Measurements from ENCODE around the gene GLI2.

The GLI2 gene

DNA sequence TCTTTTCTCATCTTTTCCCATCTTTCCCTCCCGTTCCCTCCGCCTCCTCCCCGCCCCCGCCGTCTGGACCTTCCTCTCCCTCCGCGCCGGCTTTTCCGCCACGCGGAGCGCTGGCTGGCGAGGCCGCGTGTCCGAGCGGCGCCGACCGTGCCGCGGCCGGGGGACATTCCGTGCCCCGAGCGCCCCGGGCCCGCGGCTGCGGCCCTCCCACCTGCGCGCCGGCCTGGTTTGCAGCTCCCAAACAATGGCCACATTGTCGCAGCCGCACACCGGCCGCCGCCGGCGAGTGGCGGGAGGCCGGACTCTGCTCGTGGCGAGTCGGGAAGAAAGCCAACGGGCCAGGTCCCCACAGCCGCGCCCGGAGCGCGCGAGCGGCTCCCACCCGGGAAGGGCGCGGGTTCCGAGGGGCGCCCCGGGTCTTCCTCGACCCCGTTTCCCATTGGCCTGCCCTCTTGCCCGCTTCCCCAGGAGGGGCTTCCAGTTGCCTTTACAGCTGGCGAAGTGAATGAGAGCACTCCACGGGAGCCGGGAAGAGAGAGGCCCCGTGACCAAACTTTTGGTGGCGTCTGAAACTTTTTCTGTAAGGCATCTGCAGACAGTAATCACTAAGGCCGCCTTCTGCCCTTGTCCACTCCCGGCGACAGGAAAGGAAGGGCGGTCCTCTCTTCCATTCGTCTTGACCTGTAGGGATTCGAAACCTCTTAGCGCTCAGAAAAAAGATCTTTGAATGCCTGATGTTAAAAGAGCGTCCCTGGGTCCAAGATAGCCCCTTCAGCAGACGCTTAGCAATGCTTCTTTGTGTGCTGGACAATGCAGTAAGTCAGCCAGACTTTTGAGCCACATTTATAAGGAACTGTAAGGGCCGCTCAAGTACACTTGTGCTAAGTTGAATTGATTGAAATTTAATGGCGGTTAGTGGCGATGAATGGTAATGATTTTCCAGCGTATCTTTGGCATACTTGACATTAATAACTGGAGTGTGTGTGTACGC, 6.2 kb downstream of the GLI2 start:
- TF ChIP-seq, protein P1, sequence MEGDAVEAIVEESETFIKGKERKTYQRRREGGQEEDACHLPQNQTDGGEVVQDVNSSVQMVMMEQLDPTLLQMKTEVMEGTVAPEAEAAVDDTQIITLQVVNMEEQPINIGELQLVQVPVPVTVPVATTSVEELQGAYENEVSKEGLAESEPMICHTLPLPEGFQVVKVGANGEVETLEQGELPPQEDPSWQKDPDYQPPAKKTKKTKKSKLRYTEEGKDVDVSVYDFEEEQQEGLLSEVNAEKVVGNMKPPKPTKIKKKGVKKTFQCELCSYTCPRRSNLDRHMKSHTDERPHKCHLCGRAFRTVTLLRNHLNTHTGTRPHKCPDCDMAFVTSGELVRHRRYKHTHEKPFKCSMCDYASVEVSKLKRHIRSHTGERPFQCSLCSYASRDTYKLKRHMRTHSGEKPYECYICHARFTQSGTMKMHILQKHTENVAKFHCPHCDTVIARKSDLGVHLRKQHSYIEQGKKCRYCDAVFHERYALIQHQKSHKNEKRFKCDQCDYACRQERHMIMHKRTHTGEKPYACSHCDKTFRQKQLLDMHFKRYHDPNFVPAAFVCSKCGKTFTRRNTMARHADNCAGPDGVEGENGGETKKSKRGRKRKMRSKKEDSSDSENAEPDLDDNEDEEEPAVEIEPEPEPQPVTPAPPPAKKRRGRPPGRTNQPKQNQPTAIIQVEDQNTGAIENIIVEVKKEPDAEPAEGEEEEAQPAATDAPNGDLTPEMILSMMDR (conservative IDR thresholded peaks at IDR 0.05; ENCODE audit: low read length) = no peak
- DNase-seq (ENCODE audit: low read depth) = no peak
- peak overlapping the region; percentile 42 for H3K4me3 ChIP-seq (ENCODE audit: low read length)

DNA sequence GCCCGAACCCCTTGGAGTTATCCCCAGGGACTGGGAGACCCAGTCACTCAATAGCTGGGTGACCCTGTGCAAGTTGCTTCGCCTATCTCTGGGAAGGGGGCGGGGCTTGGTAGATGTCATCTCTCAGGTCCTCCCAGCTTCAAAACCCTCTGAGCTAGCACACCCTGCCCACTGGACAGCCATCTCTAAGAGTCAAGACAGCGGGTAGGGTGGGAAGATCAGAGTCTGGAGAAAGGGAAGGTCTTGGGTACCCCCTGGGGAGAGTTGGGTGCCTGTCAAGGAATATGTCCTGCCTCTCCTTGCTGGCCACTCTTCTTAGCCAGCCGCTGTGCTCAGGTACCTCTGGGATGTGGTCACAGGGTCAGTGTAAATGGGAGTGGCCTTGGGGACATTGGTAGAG, 8.0 kb downstream of the GLI2 start:
- TF ChIP-seq, protein P1 (conservative IDR thresholded peaks at IDR 0.05; ENCODE audit: low read length) = no peak
- H3K4me3 ChIP-seq (ENCODE audit: low read length) = no peak overlapping the region
- DNase-seq (ENCODE audit: low read depth) = no peak

DNA sequence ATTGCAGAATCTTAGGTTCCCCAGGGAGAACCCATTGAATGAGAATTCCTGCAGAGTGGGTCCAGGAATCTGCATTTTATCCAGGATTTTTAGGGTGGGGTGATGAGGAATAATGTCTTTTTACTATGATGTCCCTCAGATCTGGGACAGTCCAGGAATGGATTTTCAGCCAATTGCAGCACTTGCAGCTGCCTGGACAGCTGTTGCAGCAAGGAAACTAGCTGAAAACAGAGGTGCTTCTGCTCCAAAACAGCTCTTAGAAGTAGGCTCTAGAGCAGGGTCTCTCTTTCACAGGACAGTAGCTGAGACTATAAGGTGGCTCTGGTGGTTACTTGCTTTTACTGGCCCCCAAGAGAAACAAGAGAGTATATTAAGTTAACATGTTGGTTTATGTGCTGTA, 9.1 kb downstream of the GLI2 start:
- TF ChIP-seq, protein P1 (conservative IDR thresholded peaks at IDR 0.05; ENCODE audit: low read length) = no peak
- DNase-seq (ENCODE audit: low read depth) = no peak

DNA sequence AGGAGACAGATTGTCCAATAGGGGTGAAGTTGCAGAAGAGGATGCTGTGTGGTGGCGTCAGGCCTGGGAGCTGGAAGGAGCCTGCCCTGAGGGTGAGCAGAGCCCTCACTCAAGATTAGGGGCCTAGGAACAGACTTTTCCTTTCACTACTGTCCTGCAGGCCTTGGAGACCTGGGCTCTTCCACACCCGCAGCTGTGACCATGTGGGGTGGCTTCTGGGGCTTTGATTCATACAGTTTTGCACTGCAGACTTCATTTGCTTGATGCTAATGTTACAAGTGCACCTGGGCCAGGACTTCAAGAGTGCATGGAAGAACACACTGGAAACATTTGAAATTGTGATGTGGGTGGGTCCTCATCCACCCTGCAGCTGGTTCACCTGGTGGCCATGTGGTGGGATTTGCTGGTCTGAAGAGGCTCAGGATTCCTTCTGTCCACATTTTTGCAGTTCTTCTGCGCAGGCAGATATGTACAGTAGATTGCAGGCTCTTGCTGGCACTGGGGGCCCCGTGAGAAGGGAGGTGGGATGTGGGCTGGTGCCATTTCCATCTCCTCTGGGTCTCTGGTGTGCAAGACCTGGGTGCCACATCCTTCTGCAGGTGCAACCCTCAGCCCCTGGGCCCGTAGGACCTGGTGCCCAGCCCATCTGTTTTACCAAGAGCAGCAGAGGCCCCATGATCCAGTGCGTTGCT, 9.9 kb downstream of the GLI2 start:
- no peak overlapping the region for H3K4me3 ChIP-seq (ENCODE audit: low read length)
- no peak for DNase-seq (ENCODE audit: low read depth)
- TF ChIP-seq, protein P1 (conservative IDR thresholded peaks at IDR 0.05; ENCODE audit: low read length) = no peak

More for the DNA sequence above, 9.1 kb downstream of the GLI2 start:
- H3K4me3 ChIP-seq (ENCODE audit: low read length) = no peak overlapping the region

DNA sequence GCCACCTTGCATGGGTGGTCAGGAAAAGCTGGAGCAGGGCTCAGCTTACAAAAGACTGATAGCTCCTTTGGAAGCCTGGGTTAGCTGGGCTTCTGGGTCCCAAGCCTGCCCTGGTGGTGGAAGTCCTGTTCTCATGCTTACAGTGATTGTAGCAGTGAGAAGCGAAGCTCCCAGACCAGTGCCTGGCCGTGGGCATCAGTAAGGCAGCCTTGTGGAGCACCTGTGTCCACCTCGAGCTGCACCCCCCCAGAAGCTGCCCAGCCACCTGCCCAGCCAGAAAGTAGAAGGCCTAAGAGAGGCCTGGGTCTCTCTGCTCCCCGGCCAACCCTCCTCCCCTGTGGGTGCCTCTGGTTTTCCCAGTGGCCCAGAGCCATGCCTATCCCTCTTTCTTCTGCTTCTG, 10.5 kb downstream of the GLI2 start:
- TF ChIP-seq, protein P1 (conservative IDR thresholded peaks at IDR 0.05; ENCODE audit: low read length) = no peak
- no peak for DNase-seq (ENCODE audit: low read depth)
- no peak overlapping the region for H3K4me3 ChIP-seq (ENCODE audit: low read length)

DNA sequence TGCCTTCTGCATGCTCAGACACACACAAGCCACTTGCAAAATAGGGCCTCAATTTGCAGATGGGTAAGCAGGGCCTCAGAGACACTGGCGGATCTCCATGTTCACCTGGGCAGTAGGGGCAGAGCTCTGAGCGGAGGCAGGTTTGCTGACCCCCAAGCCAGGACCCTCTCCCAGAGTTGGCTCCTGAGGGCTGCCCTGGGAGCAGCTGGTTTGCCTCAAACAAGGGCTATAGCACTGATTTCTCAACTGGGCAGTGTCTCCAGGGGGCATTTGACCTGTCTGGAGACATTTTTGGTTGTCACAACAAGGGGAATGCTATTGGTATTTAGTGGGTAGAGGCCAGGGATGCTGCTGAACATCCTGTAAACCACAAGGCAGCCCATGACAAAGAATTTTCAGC, 11.6 kb downstream of the GLI2 start:
- H3K4me3 ChIP-seq (ENCODE audit: low read length) = no peak overlapping the region
- DNase-seq (ENCODE audit: low read depth) = peak; percentile 53
- TF ChIP-seq, protein P1 (conservative IDR thresholded peaks at IDR 0.05; ENCODE audit: low read length) = no peak
